ENCODE results near the gene CASP5.
"Not testable (repeated sequence)": the region's sequence is repeated elsewhere in the genome, so short reads cannot be mapped to it uniquely, and the experiment has no call there.

The CASP5 gene

DNA sequence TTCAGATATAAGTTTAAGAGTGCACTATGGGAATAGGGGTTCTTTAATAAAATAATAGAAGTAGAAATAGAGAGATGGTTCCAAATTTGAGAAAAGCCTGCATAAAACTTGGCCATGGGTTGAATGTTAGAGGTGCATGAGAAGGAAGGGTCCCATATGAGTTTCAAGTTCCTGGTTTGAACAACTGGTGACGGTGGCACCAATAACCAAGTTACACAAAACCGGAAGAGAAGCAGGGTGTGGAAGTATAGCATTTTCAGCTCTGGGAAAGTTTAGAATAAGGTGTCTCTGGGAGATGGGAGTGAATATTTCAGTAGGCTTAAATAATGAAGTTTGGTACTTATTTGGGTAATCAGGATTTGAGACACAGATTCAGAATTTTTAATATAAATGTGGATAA is 9.5 kb upstream of the CASP5 start:
- DNase-seq = no peak

DNA sequence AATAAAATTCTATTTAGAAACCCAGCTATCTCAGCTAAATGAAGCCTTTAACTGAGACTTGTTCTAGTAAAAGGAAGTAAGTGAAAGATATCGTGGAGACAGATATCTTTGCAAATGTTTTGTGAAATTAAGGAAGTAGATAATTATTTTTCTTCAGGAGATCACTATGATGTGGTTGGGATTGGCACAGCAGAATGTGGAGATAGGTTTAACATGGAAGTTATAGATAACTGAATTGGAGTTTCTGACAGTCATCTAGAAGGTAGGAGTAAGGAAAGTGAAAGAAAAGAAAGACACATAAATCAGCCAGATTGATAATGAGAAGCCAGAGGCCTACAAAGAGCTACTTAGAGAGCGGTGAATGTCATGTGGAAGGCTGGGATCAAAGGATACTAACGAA is 4.7 kb upstream of the CASP5 start:
- no peak for DNase-seq

DNA sequence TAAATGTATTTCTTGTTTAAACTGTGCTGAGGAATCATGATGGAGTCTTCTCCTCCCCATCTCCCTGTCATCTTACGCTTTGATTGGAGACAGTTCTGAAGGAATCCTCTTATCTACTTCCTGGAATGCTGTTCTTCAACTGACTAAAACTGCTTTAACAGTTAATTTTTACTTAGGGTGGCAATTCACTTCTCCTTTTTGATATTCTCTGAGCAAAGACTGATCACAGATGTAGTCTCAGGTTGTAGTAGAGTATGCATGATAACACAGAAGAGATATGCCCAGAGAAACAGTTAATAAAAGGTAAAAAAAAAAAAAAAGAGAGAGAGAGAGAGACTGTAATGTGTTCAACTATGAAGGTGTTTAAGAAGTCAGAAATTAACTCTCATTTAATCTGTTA is 1.4 kb upstream of the CASP5 start:
- no peak for DNase-seq

DNA sequence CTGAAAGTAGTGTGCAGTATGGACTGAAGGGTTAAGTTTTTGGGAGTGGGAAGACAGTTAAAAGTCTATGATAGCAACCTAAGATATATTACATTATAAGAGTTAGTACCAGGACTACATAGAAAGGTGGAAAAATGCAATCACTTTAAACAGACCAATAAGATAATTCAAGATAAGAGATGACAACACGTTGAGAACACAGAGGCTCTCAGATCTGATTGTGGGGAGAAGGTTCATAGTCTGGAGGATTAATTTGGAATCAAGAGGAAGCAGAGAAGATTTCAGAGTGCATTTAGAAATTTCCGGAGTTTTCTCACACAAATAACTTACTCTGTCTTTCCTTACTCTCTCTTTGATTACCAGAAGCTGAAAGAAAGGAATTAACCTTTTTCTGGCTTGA is 441 bp downstream of the CASP5 start:
- DNase-seq = no peak

DNA sequence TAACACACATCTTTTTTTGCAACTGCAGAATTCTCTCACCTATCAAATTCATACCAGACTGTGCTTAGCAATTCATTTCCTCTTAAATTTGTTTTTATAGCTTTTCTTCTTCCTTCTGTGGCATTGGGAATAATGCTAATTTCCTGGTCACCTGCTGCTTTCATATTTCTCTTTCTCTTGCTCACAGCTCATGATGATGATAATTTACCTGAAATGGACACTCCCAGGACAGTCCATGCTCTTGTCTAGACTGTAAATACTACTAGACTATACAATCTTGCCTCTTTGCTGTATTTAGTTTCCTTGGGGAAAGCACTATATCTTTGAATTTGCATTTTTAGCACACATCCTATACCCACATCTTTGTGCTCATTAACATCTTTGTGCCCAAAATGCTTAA is 15.5 kb downstream of the CASP5 start:
- DNase-seq = no peak

DNA sequence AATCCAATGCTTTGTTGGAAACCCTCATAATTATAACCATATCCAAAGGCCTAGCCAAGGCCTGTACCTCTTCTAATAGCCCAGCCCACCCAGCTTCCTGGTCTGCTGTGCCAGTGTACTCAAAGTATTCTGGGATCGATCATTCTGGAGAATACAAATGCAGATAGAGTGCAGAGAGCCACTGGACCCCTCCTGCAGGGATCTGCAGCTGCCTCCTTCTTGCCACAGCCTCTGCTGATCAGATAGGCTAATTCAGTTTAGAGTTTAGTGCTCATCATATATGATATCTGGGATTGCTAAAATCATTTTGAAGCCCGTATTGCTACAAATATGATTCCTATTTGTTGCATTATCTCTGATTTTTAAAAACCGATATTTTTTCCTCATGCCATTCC is 17.5 kb downstream of the CASP5 start:
- DNase-seq = no peak

DNA sequence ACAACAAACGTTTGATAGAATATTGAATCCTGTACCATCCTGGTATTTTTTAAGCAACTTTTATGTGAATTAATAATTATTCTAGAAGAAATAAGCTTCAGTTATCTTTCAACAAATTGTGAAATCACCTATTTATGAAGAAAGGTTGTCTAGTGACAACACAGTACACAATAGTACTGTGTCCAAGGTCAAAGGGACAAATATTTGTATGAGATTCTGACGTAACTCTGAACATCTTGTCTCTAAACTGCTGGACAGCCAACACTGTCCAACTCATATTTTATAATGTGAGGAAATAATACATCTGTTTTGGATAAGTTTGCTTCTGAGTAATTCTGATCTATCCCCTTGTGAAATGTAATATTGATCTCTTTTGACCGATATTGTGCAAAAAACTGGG is 18.9 kb downstream of the CASP5 start:
- DNase-seq = no peak

DNA sequence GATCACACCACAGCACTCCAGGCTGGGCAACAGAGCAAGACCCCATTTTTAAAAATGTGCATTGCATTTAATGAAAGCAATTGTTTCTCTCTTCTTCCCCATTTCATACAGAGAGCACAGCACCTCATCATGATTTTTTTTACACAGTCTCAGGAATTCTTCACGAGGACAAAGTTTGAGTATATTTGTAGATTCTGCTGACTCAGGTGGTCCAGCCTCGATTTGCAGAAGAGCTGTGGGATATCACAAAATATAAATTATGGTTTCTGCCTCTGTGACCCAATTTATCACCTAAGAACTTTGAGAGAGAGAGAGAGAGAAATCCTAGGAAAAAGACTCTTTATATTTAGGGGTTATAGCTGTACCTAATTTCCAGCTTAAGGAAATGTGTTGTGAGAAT is 19.8 kb downstream of the CASP5 start:
- no peak for DNase-seq

DNA sequence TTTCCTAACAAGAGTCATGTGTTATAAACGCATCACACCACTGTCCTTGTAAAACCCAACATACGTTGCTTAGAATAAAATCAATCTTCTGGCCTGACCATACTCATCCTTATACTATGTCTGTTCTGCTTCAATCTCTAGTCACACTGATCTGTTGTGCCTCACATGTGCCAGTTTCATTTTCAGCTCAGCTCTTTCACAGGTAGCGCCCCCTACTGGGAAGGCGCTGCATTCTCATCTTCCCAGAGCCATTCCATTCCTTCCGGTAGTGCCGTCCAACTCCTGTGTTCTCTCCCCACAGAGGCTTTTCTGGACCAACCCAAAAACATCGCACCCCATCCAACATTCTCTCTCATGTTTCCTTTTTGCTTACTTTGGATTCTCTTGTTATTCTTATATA is 22.2 kb downstream of the CASP5 start:
- no peak for DNase-seq

DNA sequence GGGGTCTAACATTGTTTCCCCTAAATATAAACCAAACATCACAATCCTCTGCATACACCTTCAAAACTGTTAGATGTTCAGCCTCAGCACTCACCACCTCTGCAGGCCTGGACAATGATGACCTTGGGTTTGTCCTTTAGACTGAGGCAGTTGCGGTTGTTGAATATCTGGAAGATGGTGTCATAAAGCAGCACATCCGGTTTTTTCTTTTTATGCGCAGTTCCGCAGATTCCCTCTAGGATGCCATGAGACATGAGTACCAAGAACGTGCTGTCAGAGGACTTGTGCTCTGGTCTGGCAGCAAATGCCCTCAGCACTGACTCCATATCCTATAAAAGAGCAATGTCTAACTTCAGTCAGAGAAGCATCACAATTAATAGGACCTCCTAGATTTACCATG is 22.8 kb downstream of the CASP5 start:
- no peak for DNase-seq

DNA sequence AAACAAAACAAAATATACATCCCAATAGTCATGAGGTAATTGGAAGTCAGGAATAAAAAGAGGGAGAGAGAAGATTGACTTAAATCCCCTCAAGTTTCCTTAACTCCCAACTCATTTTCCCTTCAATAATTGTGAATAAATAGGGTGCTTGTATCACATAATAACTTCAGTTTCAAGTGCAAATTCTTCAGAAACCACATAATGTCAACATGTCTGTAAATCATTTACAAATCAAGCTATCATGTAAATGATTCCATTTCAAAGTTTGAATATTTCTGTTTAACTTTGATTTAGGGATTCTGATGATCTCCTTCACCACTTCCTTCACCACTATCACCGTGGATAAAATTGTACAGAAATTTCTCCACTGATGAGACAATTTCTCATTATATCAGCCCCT is 23.2 kb downstream of the CASP5 start:
- no peak for DNase-seq

DNA sequence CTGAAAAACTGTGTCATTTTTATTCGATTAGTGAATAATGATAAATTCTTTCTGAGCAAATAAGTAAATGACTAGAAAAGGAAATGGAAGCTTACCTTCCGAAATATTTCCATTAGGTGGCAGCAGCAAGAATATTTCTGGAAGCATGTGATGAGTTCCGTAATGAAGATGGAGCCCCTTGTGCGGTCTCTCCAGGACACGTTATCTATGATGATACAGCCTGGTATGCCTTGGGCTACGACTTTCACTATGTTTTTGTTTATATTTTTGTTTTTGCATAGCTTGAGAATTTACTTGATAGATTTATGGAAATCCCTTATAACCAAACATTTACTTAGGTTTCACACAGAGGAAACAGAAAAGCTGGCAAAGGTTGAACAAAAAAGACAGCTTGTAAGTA is 25.7 kb downstream of the CASP5 start:
- DNase-seq = no peak

DNA sequence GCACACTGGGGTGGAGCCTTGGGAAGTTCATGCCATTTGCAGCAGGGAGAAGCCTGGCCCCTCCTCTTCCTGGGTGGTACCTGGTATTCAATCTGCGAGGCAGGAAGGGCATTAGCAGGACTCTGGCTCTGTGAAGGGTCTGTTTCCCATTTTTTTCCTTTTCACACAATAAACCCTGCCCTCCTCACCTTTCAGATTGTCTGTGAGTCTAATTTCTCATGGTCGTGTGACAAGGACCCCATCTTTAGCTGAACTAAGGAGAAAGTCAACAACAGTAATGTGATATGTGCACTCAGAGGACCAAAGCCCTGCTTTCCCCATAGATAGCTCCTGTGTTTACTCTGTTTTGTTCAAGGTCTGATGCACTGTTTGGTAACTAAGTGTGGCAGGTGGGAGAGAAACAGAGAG is 28.0 kb downstream of the CASP5 start:
- peak; percentile 90 for DNase-seq

DNA sequence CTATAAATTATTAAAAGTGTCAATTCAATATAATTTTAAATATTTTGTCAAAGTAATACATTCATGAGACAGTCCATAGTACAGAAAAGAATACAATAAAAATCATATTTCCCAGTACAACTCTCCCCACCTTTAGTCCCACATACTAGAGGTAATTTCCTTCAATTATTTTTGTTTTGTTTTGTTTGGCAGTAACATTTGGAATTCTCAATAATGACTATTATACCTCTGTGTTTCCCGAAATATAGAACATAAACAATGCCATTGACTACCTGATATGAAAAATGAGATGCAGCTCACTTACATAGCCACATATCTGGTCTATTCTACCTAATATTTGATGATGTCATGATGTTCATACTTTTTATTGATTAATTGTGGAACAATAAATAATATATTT is 30.2 kb downstream of the CASP5 start:
- DNase-seq = no peak

DNA sequence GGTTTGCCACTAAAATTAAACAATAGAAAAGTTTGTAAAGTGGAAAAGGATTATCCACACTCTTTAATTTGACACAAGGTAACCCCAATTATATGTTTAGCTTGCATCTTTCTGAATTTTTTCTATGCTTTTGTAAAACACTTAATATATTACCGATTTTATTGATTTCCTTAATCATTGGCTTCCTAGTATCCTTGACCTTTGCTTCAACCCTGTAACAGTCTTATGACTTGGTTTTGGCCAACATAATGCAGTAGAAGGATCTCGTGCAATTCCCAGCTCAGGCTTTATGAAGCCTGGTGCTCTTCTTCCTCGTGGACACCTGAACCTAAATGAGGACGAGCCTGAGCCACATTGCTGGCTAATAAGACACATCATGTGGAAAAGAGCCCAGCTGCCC is 31.0 kb downstream of the CASP5 start:
- no peak for DNase-seq

DNA sequence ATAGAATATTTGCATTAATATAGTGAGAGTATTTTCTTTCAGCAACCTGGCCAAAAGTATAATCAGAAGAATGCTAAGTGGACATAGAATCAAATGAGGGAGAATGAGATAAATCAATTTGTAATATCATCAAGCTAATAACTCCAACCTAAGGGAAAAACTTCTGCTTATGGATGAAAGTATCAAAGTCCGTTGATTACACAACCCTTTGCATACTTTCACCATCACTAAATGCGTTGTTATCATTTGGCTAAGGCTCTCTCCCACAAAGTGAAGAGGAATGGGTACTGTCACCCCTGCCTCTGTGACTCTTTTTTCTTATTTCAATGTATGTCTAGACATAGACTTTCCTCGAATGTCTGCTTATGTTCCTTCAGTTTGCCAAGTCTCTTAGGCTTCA is 38.2 kb downstream of the CASP5 start:
- DNase-seq = no peak

DNA sequence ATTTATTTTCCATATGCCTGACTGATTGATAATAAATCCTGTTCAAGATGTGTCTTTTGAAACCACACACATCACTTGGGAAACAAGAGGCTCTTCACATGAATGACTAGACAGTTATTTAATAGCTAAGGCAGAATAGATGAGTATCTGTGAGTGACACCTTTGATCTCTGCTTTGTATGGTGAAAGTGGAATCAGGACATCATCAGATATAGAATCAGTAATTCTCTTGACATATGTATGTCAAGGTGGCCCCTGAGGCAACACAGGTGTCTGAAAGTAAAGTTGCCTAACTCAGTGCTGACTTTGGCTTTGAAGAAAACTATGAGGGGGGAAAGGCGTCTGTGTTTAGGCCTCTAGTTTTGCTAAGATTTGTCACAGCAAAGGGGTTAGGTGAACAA is 43.1 kb downstream of the CASP5 start:
- DNase-seq = no peak

DNA sequence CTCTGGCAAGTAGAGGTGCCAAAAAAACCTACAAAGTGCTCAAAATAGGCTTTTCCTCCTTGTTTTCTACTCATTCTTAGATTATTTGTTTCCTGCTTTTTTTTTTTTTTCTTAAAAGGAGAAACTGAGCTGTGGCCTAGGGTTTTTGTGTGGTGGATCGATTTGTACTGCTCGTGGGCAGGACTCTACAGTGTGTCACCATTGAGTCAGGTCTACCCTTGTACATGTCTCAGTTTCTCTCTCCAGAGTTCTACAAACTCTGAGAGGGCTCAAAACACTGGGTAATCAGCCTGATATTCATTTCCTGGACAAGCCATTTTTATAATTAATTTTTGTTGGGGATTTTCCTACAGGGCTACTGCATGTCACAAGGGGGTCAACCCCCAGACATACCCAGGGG is 49.4 kb downstream of the CASP5 start:
- DNase-seq = no peak

DNA sequence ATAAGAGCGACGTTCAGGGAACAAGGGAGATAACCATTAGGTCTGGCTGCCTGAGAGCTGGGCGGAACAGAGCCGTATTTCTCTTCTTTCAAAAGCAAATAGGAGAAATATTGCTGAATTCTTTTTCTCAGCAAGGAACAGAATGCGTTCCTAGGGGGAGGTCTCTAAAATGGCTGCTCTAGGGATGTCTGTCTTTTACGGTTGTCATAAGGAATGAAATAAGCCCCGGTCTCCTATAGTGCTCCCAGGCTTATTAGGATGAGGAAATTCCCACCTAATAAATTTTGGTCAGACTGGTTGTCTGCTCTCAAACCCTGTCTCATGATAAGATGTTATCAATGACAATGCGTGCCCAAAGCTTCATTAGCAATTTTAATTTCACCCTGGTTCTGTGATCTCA is 50.0 kb downstream of the CASP5 start:
- DNase-seq = not testable (repeated sequence)

DNA sequence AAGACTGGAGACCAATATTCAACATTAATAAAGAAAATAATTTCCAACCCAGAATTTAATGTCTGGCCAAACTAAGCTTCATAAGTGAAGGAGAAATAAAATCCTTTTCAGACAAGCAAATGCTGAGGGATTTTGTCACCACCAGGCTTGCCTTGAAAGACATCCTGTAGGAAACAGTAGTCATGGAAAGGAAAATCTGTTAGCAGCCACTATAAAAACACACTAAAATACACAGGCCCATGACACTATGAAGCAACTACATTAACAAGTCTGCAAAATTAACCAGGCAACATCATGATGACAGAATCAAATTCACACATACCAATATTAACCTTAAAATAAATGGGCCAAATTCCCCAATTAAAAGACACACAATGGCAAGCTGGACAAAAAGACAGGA is 52.2 kb downstream of the CASP5 start:
- no peak for DNase-seq

DNA sequence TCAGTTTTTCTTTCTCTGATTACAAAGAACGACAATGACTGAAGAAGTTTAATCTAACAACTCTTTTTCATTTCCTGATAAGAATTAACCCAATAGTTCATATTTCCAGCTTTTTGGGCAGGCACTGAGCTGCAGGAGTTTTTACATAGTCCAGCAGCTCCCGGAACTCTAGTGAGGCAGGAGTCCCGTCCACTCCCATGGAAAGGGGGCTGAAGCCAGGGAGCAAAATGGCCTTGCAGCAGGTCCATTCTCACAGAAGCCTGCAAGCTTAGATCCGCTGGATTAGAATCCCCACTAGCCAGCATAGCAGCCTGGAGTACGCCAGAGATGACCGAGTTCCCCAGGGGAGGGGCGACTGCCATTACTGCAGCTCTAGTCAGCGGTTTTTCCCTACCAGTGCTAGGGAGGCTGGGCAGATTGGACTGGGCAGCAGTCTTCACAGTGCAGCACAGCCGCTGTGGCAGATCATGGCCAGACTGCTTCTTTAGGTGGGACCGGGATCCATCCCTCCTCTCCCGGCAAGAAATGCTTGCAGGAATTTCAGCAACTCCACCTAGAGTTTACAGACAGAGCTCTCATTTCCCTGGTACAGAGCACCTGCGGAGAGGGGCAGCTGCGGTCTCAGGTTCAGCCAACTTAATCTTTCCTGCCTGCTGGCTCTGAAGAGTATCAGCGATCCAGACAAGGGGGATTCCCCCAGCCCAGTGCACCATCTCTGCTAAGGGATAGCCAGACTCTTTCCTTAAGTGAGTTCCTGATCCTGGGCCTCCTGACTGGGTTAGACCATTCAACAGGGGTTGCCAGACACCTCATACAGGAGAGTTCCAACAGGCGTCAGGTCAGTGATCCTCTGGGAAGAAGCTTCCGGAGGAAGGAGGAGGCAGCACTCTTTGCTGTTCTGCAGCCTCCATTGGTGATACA is 53.9 kb downstream of the CASP5 start:
- DNase-seq = peak; percentile 15

DNA sequence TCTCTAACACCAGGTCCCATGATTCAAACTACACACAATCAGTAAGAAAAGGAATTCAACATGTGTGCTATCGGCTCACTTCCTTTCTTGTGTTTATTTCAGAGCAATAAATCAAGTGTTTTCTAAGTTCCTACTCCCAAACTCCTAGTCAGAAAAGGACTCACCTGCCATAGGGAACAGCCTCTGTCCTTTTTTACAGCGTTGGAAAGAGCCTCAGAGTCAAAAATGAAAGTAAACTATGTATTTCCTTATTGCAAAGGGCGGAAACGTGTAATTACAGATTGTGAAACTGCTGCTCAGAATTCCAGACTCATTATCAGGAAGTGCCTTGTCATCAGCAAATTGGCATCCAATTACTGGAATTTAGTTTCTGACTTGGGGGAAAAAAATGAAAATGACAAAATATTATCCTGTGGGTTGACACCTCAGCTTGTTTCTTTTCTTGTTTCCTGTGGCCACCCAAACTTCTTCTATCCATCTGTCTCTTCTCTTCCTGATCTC is 54.6 kb downstream of the CASP5 start, which contains the start of gene CASP4:
TSS of gene CASP4 (minus strand) at position 220 of the 501 bp plus-strand sequence. CDS start at position 171, 49 bp downstream.
- DNase-seq = peak; percentile 76

DNA sequence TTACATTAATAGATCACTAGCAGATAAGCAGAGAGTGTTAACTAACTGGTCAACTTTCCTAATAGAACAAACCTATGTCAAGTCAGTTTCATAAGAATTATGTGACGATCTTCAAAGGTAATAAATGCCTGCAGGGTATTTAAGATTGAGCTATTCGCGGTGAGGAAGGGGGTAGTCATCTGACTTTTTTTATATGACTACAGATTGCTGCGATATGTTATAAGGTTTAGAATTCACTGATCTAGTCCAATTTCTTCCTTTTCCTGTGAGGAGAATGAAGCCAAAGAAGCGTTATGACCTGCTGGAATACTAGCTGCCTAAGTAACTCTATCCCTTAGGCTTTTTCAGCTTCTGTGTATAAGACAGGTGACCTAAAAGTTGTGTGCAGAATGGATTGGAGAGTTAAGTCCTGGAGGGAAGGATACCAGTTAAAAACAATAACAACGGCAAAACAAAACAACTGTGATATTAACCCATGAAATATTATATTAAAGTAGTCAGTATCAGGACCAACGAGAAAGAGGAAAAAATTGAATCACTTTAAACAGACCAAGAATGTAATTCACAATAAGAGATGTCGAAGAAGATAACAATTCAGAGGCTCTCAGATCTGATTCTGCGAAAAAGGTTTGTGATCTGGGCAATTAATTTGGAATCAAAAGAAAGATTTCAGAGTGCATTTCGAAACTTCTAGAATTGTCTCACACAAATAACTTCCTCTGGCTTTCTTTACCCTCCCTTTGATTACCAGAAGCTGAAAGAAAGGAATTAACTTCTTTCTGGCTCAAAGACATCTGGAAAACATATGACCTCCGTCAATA is 55.2 kb downstream of the CASP5 start:
- no peak for DNase-seq

DNA sequence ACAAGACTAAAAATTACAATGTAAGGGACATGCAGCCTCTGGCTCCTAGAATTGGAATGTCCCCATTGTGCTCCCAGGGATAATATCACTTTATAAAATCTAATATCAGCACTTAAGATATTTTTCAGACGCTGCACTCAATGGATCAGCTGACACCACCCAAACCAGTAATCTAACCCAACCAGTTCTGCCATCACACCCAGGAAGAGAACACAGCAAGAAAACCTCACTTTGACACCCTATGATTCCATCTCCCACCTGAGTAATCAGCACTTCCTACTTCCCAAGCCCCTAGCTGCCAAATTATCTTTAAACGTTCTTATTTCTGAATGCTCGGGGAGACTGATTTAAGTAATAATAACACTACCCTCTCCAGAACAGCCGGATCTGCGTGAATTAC is 57.2 kb downstream of the CASP5 start:
- DNase-seq = no peak

Measured in NCI-H2029 (cell line).